ENCODE data around the gene LRRC58.

Gene LRRC58

DNA sequence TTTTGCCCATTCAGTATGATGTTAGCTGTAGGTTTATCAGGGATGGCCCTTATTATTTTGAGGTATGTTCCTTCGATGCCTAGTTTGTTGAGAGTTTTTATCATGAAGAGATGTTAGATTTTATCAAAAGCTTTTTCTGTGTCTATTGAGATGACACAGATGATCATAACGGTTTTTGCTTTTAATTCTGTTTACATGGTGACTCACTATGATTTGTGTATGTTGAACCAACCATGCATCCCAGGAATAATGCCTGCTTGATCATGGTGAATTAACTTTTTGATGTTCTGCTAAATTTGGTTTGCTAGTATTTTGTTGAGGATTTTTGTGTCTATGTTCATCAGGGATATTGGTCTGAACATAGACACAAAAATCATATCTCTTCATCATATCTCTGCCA lies 72.4 kb downstream of the LRRC58 start:
- DNase-seq (ENCODE audit: low read depth), result no peak

- no peak for DNase-seq (ENCODE audit: low read depth)
Observed at GRCh38 chr3:120275618-120276017, 73.5 kb downstream of the LRRC58 start.

DNA sequence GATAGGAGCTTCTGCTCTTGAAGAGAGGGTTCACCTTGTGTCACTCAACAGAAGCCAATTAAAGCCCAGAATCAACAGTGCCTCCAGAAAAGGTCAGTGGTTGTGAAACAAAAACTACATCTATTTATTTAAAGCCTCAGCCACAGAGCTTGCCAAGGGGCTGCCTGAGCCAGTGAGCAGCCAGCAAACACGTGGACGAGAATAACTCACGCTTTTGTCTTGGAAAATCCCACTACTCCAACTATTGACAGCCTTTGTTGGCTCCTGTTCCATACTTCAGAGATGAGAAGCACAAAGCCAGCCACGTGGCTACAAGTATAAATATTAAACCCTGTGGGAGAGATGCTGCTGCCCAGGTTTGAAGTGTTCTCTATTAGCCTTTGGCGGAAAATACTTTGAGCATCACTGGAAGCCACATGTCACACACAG lies 74.4 kb downstream of the LRRC58 start:
- no peak for DNase-seq (ENCODE audit: low read depth)
